Fibroblast of the aortic adventitia (primary cell): ENCODE results near the gene RECK. TPM values are rescaled to one million over a fixed set of nuclear protein-coding genes. Genes with fewer than 3 reads are reported as not detected.
A peak's percentile ranks its signal among the peaks of the same experiment; 100 is the strongest.

ENCODE experiments used
- DNase-seq: peaks from one replicate; pipeline ENCODE4 v3.0.0-alpha.2; 2010; ENCODE audit warnings: low read depth
- H3K4me3 ChIP-seq: 2 replicates; pipeline ENCODE4 v1.5.1; 2011; ENCODE audit warnings: low read depth, mild to moderate bottlenecking, control low read depth, low read length, moderate library complexity
- total RNA-seq: library from RNA; depleted of rRNA; stranded (reverse); fragments of >200 nt; gene quantifications from 2 replicates; pipeline ENCODE4 v1.2.3, GENCODE V29; 2012; ENCODE audit warnings: low replicate concordance
- TF ChIP-seq, protein P1 (sequence below): IDR thresholded peaks from 2 replicates; pipeline ENCODE4 v1.5.1; 2011; ENCODE audit warnings: mild to moderate bottlenecking, low read length, control low read depth, inconsistent platforms; ENCODE audit not compliant: insufficient read depth

Gene RECK
- total RNA-seq, 1 donor: 61.8 TPM

DNA sequence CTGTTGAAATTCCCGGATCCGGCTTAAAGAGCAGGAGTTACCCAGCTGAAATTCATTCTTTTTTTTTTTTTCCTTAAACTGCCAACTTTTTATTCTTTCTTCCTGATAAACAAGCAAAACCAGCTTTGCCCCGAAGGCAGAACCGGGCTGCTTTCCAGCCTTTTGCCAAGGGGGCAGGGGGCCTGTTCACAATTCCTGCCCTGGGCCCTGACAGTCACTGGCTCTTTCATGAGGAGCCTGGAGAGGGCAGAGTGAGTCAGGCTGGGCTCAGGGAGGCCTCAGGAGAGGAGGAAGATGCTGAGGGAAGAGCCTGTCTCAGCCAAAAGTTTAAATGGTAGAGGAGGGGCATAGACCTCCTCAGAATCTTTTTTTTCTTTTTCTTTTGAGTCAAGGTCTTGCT, 104.6 kb downstream of the RECK start:
- no peak overlapping the region for H3K4me3 ChIP-seq
- TF ChIP-seq, protein P1, sequence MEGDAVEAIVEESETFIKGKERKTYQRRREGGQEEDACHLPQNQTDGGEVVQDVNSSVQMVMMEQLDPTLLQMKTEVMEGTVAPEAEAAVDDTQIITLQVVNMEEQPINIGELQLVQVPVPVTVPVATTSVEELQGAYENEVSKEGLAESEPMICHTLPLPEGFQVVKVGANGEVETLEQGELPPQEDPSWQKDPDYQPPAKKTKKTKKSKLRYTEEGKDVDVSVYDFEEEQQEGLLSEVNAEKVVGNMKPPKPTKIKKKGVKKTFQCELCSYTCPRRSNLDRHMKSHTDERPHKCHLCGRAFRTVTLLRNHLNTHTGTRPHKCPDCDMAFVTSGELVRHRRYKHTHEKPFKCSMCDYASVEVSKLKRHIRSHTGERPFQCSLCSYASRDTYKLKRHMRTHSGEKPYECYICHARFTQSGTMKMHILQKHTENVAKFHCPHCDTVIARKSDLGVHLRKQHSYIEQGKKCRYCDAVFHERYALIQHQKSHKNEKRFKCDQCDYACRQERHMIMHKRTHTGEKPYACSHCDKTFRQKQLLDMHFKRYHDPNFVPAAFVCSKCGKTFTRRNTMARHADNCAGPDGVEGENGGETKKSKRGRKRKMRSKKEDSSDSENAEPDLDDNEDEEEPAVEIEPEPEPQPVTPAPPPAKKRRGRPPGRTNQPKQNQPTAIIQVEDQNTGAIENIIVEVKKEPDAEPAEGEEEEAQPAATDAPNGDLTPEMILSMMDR: peak; percentile 60
- peak; percentile 46 for DNase-seq

DNA sequence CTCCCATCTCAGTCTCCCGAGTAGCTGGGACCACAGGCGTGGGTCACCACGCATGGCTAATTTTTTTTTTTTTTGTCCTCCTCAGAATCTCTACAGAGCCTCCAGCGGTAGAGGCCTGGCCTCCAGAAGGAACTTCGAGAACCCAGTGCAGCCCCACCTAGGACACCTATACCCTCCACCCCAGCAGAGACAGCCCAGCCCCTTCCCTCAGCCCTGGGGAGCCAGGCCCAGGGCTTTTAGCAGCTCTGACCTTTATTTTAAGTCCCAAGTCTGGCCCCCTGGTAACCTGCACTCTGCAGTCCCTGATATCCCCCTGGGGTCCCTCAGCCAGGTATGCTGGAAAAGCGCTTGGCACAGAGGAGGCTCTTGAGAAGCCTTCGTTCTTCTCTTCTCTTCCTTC, 105.0 kb downstream of the RECK start:
- TF ChIP-seq, protein P1: no peak
- no peak overlapping the region for H3K4me3 ChIP-seq
- DNase-seq: no peak

- H3K4me3 ChIP-seq: no peak overlapping the region
- DNase-seq: no peak
- TF ChIP-seq, protein P1: no peak
These were observed 106.0 kb downstream of the RECK start for GRCh38 chr9:36142510-36143244.

GRCh38 chr9:36143245-36143641, 106.5 kb downstream of the RECK start:
- TF ChIP-seq, protein P1: no peak
- no peak for DNase-seq
- no peak overlapping the region for H3K4me3 ChIP-seq

- TF ChIP-seq, protein P1: no peak
- no peak overlapping the region for H3K4me3 ChIP-seq
These were observed 107.9 kb downstream of the RECK start for GRCh38 chr9:36144309-36145232.

GRCh38 chr9:36145970-36146369, 109.3 kb downstream of the RECK start:
- DNase-seq: no peak
- no peak overlapping the region for H3K4me3 ChIP-seq

More at GRCh38 chr9:36144309-36145232, 107.9 kb downstream of the RECK start:
- DNase-seq: no peak

More at GRCh38 chr9:36145970-36146369, 109.3 kb downstream of the RECK start:
- TF ChIP-seq, protein P1: no peak
